HFFc6 (cell line): Measurements from ENCODE around the gene CLTRN. TPM values are rescaled to one million over a fixed set of nuclear protein-coding genes. Genes with fewer than 3 reads are reported as not detected.
"Not testable (repeated sequence)": the region's sequence is repeated elsewhere in the genome, so short reads cannot be mapped to it uniquely, and the experiment has no call there.

Experiments used
- DNase-seq: peaks from one replicate; pipeline ENCODE4 v3.0.0-alpha.2; 2018
- H3K27ac Mint-ChIP-seq: 2 replicates; pipeline ENCODE4 v1.8.0; 2020; ENCODE audit warnings: mild to moderate bottlenecking, mixed read lengths
- H3K27me3 Mint-ChIP-seq: 2 replicates; pipeline ENCODE4 v1.8.0; 2021; ENCODE audit warnings: mild to moderate bottlenecking, moderate library complexity, mixed read lengths; ENCODE audit not compliant: insufficient read depth
- H3K36me3 Mint-ChIP-seq: 2 replicates; pipeline ENCODE4 v1.8.0; 2021; ENCODE audit warnings: low read depth, mixed read lengths
- H3K4me1 Mint-ChIP-seq: 2 replicates; pipeline ENCODE4 v1.8.0; 2020; ENCODE audit warnings: low read depth, mixed read lengths
- H3K4me3 Mint-ChIP-seq: 2 replicates; pipeline ENCODE4 v1.8.0; 2020; ENCODE audit warnings: mild to moderate bottlenecking, moderate library complexity, mixed read lengths
- H3K9me3 Mint-ChIP-seq: 2 replicates; pipeline ENCODE4 v1.8.0; 2020; ENCODE audit warnings: mild to moderate bottlenecking, mixed read lengths
- long read RNA-seq: library from polyadenylated mRNA; unstranded; transcript quantifications from one replicate; pipeline ENCODE4 v2.0.0, GENCODE V29; 2019
- total RNA-seq, 6 experiments: library from RNA; stranded (reverse); fragmentation: NEBNext Ultra II Directional; extraction: Animal tissue kit (Norgen Biotek cat#: 25700); gene quantifications; 2 replicates in 1 of 6; 3 replicates in 5 of 6; pipeline ENCODE4 v1.2.3, GENCODE V29; 2021
- TF ChIP-seq, protein P1 (sequence below): fragments of 200-600 bp; sonication (generic); IDR thresholded peaks from 2 replicates; pipeline ENCODE4 v1.5.0; 2021; ENCODE audit warnings: antibody characterized with exemption, mild to moderate bottlenecking

The CLTRN gene, protein sequence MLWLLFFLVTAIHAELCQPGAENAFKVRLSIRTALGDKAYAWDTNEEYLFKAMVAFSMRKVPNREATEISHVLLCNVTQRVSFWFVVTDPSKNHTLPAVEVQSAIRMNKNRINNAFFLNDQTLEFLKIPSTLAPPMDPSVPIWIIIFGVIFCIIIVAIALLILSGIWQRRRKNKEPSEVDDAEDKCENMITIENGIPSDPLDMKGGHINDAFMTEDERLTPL
- under 1 TPM in 3 of 6 experiments, not detected in 3; 0.13 to 0.28 (median 0.17) TPM for total RNA-seq
- long read RNA-seq = 0 reads

DNA sequence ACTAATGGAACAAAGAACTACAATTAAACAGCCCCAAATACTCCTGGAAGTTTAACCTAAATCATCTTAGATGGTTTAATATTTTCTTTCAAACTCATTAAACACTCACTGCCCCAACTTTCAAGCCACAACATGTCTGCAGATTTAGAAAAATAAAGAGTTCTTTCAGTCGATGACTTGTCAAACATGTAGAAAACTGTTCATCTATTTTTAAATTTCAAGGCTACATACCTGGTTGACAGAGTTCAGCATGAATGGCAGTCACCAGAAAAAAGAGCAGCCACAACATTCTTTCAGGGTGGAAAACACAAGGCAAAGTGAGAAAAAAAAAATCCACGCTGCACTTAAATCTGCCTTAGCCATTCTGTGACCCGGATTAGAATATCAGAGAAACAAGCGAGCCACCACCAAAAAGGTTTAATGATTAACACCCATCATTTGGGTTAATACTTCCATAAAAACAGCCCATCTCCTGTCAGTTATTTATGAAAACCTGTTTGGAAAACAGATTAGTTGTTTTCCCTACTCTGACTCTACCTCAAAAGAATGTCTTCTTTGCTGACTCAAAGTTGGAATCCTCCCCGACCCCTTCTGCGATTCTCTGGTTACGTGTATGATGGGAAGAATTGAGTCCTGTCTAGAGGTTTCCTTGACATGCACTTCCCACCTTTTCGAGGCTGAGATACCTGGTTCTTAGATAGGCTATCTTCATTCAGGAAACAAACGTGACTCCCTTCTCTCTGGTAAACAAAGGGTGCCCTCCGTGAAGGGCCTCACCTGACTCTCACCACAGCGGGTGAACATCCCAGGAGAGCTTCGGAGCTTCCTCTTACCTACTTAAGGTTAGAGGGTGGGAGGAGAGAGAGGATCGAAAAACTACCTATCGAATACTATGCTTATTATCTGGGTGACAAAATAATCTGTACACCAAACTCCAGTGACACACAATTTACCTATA, at the start of gene CLTRN:
Gene CLTRN (minus strand): TSS at position 319 of the 958 bp plus-strand sequence. CDS start 30 bp downstream, at position 289.
- Mint-ChIP-seq H3K4me1 (no peaks in the 10 kb centered on the region), H3K36me3 (no peaks in the 10 kb centered on the region), H3K9me3 (no peaks in the 10 kb centered on the region), H3K27ac (no peak within 1 kb of the TSS), H3K4me3 (no peak within 1 kb of the TSS), H3K27me3 (peaks cover 8% of the 10 kb centered on the region)
- TF ChIP-seq, protein P1, sequence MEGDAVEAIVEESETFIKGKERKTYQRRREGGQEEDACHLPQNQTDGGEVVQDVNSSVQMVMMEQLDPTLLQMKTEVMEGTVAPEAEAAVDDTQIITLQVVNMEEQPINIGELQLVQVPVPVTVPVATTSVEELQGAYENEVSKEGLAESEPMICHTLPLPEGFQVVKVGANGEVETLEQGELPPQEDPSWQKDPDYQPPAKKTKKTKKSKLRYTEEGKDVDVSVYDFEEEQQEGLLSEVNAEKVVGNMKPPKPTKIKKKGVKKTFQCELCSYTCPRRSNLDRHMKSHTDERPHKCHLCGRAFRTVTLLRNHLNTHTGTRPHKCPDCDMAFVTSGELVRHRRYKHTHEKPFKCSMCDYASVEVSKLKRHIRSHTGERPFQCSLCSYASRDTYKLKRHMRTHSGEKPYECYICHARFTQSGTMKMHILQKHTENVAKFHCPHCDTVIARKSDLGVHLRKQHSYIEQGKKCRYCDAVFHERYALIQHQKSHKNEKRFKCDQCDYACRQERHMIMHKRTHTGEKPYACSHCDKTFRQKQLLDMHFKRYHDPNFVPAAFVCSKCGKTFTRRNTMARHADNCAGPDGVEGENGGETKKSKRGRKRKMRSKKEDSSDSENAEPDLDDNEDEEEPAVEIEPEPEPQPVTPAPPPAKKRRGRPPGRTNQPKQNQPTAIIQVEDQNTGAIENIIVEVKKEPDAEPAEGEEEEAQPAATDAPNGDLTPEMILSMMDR = no peak
- no peak for DNase-seq

DNA sequence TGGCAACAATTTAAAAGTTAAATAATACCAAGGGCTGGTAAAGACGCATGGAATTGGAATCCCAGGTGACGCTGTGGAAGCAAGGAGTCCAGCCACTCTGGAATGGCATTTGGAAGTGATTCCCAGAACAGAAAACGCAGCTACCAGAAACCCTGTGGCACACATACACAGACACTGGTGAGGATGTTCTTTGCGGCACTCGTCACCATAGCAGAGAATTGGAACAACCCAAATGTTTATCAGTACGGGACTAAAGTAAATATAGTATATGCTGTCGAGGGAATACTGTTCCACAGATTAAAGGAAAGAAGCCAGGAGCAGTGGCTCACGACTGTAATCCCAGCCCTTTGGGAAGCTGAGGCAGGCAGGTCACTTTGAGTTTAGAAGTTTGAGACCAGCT, 39.7 kb upstream of the CLTRN start:
- not testable (repeated sequence) for H3K4me3 Mint-ChIP-seq, H3K9me3 Mint-ChIP-seq, H3K27me3 Mint-ChIP-seq, H3K4me1 Mint-ChIP-seq, H3K36me3 Mint-ChIP-seq, DNase-seq, H3K27ac Mint-ChIP-seq

DNA sequence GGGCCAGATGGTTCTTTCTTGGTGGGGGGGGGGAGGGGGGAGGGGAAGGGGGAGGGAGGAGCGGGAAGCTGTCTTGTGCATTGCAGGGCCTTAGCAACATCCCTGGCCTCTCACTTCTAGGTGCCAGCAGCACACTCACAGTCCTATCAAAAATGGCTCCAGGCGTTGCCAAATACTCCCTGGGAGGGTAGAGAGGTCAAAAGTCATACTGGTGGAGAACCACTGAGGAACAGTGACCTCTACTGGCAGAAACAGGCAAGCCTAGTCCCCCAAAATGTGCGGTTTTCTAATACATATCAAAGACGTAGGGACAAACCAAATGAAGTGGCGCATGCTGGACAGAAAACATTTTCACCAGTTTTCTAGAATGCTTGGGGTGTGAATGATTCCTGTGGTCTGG, 39.2 kb upstream of the CLTRN start:
- not testable (repeated sequence) for H3K9me3 Mint-ChIP-seq, DNase-seq, H3K36me3 Mint-ChIP-seq, H3K4me1 Mint-ChIP-seq, H3K27me3 Mint-ChIP-seq, H3K4me3 Mint-ChIP-seq, H3K27ac Mint-ChIP-seq

DNA sequence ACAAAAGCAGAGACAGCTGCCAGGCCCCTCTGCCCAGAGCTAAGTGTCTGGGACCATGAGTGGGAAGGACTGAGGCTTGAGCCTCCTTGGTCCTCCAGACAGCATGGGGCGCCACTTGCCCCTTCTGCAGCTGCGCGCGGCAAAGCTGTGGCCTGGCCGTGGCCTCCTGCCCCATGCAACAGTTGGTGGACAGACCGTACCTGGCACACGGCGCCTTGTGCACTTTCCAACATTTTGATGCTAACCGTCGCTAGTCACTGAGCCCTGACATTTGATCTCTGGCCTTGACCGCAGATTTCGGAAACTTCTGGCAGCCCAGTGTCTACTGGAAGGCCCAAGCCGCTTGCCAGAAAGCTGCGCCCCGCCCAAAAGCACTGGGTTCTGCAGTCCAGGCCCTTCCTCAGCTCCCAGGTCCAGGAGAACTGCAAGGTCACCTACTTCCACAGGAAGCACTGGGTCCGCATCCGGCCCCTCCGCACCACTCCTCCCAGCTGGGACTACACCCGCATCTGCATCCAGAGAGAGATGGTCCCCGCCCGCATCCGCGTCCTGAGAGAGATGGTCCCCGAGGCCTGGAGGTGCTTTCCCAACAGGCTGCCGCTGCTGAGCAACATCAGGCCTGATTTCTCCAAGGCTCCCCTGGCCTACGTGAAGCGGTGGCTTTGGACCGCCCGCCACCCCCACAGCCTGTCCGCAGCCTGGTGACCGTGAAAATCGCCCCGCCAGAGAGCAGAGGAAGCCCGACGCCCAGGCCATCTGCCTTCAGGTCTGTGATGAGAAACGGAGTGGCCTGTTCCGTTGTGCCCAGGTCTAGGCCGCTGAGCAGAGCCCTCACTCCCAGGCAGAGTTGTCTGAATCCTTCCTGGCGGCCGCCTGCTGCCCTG, 38.1 kb upstream of the CLTRN start:
- no peak for DNase-seq
- TF ChIP-seq, protein P1 = no peak
- no peaks in the 10 kb centered on the region for H3K4me1 Mint-ChIP-seq
- H3K9me3 Mint-ChIP-seq = no peaks in the 10 kb centered on the region
- no peaks in the 10 kb centered on the region for H3K36me3 Mint-ChIP-seq
- H3K4me3 Mint-ChIP-seq = no peak overlapping the region
- no peak overlapping the region for H3K27ac Mint-ChIP-seq
- no peaks in the 10 kb centered on the region for H3K27me3 Mint-ChIP-seq

DNA sequence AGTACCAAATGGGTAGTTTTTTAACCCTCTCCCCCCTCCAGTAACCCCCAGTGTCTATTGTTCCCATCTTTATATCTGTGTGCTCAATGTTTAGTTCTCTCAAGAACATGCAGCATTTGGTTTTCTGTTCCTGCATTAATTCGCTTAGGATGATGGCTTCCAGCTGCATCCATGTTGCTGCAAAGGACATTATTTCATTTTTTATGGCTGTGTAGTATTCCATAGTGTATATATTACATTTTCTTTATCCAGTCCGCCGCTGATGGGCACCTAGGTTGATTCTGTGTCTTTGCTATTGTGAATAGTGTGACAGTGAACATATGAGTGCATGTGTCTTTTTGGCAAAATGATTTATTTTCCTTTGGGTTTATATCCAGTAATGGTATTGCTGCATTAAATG, 31.9 kb upstream of the CLTRN start:
- TF ChIP-seq, protein P1 = no peak
- peaks cover 8% of the 10 kb centered on the region; the same call in 1 of the 2 replicates for H3K36me3 Mint-ChIP-seq
- DNase-seq = no peak
- H3K4me3 Mint-ChIP-seq = no peak overlapping the region
- no peaks in the 10 kb centered on the region for H3K27me3 Mint-ChIP-seq
- no peaks in the 10 kb centered on the region for H3K4me1 Mint-ChIP-seq
- no peak overlapping the region for H3K27ac Mint-ChIP-seq
- H3K9me3 Mint-ChIP-seq = no peaks in the 10 kb centered on the region

DNA sequence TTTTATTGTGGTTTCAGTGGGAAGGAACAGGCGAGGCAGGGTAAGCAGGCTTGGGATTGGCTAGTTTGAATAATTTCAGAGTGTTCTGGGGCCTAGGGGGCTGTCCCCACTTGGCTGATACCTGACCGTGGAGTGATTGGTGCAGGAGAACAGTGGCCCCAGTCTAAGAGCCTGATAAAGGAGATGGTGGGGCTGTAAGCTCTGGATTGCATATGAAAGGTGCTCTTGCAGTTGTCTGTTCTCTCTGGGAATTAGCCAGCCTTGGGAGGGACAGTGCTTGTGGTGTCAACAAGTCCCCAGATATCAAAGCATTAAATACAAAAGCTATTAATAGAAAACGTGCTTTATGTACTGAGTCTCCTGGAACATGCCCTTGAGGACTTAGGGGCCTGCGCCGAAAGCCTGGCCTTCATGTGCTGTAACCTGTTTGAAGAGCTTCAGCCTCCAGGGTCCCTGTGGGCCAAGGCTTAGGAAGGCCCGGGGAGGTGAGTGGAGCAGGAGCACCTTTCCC, 30.4 kb upstream of the CLTRN start:
- Mint-ChIP-seq H3K4me1 (no peaks in the 10 kb centered on the region), H3K27ac (no peak overlapping the region; the same call in 1 of the 2 replicates), H3K9me3 (no peaks in the 10 kb centered on the region), H3K36me3 (peaks cover 8% of the 10 kb centered on the region), H3K4me3 (no peak overlapping the region), H3K27me3 (no peaks in the 10 kb centered on the region)
- no peak for DNase-seq
- TF ChIP-seq, protein P1 = no peak
